Measurements from ENCODE around the gene PDCD1.

Gene PDCD1

DNA sequence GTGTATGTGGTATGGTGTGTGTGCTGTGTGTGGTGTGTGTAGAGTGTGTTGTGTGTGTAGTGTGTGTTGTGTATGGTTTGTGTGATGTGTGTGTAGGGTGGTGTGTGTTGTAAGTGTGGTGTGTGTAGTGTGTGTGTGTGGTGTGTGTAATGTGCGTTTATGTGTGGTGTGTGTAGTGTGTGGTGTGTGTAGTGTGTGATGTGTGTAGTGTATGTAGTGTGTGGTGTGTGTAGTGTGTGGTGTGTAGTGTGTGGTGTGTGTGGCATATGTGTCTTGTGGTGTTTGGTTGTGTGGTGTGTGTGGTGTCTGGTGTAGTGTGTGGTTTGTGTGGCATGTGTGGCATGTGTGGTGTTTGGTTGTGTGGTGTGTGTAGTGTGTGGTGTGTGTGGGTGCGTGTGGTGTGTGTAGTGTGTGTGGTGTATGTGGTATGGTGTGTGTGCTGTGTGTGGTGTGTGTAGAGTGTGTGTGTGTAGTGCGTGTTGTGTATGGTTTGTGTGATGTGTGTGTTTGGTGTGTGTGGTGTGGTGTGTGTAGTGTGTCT lies 6.8 kb upstream of the PDCD1 start:
- no peak for DNase-seq (ENCODE audit: low read depth)

DNA sequence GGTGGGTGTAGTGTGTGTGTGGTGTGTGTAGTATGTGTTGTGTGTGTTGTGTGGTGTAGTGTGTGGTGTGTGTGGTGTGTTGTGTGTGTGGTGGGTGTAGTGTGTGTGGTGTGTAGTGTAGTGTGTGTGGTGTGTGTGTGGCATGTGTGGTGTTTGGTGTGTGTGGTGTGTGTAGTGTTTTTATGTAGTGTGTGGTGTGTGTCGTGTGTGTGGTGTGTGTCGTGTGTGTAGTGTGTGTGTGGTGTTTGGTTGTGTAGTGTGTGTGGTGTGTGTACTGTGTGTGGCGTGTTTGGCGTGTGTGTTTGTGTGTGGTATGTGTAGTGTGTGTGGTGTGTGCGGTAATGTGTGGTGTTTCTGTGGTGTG lies 6.1 kb upstream of the PDCD1 start:
- DNase-seq (ENCODE audit: low read depth) = no peak

DNA sequence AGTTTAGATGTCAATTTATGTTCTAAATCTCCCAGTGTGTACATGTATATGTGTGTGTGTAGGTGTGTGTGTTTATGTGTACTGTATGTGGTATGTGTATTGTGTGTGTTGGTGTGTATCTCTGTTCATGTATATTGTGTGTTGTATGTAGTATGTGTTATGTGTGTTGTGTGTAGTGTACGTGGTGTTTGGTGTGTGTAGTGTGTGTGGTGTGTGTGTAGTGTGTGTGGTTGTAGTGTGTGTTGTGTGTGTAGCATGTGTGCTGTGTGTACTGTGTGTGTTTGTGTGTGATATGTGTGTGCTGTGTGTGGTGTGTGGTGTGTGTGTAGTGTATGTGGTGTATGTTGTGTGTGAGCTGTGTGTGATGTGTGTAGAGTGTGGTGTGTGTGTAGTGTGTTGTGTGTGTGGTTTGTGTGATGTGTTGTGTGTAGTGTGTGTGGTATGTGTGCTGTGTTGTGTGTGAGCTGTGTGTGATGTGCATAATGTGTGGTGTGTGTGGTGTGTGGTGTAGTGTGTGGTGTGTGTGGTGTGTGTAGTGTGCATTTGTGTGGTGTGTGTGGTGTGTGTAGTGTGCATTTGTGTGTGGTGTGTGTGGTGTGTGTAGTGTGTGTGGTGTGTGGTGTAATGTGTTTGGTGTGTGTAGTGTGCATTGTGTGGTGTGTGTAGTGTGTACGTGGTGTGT lies 5.6 kb upstream of the PDCD1 start:
- no peak for DNase-seq (ENCODE audit: low read depth)

DNA sequence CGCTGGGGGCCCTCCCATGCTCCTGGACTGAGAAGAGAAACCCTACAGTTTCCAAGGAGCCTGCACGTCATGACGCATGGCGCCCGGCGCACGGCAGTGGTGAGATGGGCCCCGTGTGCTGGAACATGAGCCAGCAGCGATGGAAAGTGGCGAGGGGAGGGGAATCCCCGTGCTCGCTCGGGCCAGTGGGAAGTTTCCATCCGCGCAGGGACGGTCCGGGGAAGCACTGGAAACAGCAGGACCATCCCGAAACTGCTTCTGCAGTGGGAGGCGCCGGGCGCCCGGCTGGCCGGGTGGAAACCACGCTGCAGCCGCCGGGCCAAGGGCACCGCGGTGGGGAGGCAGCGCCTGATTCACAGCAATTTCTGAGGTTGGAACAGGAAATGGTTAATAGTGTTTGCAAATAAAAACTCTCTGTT lies 4.9 kb upstream of the PDCD1 start:
- DNase-seq (ENCODE audit: low read depth) = peak; percentile 72

DNA sequence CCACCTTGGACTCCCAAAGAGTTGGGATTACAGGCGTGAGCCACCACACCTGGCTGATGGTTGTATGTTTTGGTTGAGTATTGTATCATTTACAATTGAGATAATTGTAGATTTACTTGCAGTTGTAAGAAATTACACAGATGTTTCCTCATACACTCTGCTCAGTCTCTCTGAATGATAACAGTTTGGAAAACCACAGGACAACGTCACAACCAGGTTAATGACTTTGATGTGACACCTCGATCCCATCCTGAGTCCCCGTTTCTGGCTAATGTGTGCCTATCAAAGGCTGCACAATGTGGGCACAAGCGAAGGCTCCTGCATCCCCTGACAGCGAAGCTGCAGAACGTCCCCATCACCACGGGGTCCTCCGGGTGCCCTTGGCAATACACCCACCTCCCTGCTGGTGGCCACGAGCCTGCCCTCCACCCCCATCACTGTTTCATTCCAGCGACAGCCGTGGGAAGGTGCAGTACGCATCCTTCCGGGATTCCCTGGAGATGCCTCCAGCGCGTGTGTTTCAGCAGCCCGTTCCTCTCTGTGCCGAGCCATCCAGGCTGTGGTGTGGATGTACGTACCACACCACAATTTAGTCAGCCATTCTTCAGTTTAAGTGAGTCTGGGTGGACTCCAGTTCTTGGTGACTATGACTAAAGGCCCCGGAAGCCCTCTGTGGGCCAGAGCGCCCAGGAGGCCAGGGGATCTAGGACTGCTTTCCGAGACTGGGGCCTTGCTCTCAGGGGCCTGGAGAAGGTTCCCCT lies 4.3 kb upstream of the PDCD1 start:
- no peak for DNase-seq (ENCODE audit: low read depth)

DNA sequence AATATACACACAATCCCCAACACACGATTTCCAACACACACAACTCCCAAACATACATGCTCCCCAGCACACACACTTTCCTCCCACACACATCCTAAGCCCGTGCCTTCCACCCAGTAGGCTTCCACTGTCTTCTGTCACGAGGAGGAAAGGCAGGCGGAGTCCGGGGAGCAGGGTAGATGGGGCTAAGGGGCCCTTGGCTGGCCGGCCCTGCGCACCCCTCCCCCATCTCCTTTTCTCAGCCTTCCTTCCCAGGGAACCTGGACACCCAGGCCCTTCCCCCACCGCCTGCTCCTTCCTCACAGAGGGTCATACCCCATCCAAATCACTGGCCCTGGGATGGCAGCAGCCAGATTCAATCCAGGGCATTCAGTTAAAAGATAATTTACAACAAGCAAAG lies 3.4 kb upstream of the PDCD1 start:
- DNase-seq (ENCODE audit: low read depth) = no peak

DNA sequence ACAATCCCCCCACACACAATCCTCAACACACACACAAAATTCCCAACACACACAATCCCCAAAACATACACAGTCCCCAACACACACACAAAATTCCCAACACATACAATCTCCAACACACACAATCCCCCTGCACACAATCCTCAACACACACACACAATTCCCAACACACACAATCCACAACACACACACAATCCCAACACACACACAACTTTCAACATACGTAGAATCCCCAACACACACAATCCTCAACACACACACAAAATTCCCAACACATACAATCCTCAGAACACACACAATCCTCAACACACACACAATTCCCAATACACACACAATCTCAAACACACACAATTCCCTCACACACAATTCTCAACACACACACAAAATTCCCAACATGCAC lies 2.6 kb upstream of the PDCD1 start:
- DNase-seq (ENCODE audit: low read depth) = no peak

DNA sequence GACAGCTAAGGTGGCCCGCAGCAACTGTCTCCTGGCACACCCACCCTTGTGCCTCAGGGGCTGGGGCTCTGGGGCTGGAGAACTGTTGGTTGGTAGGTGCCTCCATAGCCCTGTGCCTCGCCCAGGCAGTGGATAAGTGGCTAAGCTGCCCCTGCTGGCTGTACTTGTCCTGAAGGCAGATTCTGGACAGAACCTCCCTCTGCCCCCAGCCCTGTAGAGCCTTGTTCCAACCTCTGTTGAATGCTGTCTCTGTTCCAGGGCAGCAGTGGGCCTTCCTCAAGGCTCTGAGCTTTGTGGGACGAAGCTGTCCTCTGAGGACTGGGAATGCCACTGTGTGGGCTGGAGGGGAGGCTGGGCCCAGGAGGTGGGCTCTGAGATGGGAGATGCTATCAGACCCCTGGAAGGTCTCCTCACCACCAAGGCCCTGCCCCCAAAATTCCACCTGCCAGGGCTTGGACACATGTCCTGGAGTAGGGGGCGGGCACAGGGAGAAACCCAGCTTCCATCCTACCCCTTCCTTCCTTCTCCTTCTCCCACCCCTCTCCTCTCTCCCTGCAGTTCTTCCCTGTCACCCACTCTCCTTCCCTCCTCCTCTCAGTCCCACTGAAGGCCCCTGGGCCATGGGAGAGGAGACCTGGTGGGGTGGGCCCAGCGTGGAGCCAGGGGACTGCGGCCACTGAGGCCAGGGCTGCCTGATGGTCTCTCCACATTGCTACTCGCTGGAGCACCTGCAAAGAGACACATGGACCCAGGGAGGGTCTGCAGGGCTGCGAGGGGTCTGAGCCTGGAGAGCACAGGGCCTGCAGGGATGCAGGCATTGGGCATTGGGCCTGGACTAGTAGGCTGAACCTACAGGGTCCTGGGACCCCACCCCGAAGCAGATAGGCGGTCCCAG lies 1.7 kb upstream of the PDCD1 start:
- DNase-seq (ENCODE audit: low read depth) = peak; percentile 14

DNA sequence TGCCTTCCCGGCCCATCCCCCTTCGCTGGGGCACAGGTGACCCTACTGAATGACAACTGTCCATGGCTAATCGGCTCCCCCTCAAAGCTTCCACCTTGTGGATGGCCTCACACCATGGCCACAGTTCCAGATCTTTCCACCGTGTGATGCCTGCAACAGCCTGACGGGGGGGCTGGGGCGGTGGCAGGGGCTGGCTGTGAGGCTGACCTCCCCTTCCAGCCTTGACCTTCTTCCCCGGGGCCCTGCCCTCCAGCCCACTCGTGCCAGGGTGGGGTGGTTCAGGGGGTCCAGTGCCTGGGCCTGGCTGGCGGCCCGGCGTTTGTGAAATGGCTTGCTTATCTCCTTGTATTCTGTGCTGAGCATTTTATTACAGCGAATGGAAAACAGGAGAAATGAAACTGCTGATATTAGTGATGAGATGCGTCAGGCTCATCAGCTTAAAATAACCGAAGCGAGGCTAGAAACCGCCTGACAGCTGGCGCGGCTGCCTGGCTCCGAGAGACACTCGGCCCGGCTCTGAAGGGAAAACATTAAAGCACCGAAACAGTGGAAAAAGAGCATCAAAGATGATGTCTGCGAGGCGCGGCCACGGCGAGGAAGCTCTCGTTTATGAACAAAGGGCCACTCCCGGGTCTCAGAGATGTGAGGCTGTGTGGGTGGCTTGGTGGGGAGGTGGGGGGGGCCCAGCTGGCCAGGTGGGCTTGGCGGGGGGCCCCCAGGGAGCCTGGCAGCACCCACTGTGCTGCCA lies 916 bp upstream of the PDCD1 start:
- DNase-seq (ENCODE audit: low read depth) = peak; percentile 23

DNA sequence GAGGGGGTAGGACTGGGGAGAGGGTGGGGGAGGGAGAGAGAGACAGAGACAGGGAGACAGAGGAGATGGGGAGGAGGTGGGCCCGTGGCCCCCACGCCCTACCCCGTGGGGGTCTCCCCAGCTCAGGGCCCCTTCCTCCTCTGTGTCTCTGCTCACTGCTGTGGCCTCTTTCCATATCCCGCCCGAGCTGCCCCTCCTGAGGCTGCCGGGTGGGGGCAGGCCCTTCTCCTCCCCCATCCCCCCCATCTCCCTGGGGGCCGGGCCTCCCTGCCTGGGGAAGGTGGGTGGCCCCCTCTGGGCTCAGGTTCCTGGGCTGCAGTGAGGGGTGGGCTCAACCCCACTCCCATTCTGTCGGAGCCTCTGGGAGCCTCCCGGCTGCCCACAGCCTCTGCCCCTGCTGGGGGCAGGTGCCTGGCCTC lies 332 bp upstream of the PDCD1 start:
- no peak for DNase-seq (ENCODE audit: low read depth)

DNA sequence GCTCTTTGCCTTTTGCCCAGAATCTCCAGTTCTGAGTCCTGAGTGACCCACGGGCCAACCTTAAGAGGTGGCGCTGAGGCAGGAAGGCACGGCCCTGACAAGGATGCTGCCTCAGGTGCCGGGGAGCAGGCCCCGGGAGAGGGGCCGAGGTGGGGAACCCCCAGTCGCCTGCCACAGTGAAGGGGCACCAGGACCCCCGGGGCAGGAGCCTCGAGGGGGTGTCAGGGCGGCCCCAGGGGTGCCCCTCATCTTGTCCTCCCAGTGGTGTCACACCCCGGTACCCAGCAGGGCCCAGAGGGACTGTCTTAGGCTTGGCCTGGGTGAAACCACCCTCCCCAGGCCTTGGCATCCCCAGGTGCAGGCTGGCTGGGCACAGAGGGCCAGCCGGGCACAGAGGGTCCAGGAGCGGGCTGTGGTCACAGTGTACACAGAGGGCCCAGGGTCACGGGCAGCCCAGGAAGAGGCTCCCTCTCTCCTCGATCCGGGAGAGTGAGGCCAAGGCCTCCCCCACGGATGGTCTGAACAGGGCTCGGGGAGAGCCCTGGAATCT lies 1.0 kb downstream of the PDCD1 start:
- DNase-seq (ENCODE audit: low read depth) = no peak

DNA sequence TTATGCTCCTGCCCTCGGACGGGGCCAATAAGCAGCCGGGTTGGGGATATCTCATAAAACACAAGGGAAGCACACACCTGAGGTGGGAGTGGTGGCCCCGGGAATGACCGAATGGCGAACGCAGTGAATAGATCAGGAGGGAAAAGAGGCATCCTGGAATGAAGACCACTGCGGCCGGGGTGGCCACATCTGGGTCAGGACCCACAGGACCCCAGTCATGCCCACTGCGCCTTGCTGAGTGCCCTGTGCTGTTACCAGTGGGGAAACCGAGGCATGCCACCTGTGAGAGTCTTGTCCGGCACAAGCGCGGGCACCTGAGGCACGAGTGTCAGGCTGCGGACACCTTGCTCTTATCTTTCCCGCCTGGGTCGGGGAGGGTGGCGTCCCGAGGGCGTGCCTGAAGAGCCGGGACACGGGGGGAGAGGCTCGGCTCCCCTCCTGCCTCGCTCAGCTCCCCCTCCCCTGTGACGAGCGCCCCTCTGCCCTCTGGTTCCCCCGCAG lies 1.6 kb downstream of the PDCD1 start:
- no peak for DNase-seq (ENCODE audit: low read depth)

DNA sequence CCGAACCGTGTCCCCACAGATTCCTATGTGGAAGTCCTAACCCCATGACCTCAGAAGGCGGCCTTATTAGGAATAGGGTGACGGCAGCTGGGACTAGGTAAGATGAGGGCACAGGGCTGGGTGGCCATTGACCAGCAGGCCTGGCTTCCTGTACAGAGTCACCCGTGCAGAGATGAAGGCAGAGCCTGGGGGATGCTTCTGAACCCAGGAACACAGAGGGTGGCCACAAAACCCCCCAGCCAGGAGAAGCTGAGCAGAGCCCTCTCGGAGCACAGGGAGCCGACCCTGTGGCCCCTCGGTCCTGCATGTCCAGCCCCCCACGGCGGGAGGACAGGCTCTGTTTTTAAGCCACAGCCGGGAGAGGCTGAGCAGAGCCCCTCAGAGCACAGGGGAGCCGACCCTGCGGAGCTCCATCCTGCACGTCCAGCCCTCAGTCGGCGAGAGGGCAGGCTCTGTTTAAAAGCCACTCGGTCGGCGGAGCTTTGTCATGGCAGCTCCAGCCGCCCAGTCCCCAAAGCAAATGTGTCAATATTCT lies 2.7 kb downstream of the PDCD1 start:
- DNase-seq (ENCODE audit: low read depth) = no peak

DNA sequence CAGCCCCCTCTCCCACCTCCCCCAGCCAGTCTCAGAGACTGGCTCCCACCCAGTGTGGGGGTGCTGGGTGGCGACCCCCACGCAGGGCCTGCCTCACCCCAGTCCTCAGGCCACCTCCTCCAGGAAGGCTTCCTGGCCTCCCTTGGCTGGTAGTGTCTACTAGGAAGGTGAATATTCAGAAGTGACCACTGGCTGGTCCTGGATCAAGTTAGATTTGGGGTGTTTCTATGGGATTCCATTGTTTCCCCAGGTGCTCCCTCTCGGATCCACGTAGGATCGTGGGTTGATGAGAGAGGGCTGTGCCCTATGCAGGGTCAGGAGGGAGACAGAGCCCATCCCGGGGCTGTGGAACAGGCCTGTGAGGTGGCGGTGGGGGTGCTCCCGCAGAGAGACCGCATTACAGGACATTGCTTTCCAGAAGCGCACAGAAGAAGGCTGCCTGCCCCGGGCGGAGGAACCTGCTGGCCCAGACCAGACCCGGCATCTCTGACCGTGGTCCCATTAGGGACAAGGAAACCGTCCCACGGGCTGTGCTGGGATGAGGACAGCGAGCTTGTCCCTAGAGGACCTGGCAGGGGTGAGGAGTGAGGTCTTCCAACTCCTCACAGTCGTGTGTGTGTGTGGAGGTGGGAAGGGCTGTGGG lies 3.3 kb downstream of the PDCD1 start:
- no peak for DNase-seq (ENCODE audit: low read depth)

DNA sequence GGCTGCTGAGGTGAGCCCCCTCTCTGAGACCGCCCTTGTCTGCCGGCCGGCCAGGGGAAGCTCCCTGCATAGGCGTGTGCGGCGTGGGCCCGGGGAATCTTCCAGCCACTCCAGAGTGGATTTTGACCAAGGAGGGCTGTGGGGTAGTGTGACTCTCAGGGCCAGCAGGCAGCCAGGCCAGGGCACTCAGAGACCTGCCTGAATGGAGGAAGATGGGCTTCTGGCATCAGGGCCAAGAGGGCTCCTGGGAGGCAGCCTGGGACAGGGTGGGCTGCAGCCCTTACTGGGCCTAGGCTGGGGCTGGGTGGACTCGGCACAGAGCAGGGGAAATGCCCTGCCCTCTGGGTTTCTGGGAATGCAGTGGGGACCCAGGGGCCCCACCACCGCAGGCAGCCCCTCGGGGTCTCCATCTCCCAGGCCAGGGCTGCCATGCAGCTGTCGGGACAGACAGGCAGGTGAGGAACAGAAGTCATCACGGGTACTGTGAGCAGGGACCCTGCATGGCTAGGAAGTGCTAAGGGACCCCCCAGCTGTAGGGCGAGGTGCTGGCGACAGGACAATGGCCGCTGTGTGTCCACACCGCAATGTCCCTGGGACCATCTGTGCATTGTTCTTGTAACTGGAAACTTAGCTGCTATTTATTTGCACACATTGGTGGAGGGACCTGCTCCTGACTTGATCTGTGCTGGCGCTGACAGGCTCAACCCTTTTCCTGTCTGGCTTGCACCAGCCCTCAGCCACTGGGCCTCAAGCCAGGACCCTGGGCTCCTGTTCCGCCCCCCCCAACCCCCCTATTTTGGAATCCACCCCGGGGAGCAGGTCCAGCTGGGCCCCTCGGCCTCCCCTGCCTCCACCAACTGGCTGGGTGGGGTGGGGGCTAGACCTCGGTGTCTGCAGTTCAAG lies 4.1 kb downstream of the PDCD1 start:
- no peak for DNase-seq (ENCODE audit: low read depth)

DNA sequence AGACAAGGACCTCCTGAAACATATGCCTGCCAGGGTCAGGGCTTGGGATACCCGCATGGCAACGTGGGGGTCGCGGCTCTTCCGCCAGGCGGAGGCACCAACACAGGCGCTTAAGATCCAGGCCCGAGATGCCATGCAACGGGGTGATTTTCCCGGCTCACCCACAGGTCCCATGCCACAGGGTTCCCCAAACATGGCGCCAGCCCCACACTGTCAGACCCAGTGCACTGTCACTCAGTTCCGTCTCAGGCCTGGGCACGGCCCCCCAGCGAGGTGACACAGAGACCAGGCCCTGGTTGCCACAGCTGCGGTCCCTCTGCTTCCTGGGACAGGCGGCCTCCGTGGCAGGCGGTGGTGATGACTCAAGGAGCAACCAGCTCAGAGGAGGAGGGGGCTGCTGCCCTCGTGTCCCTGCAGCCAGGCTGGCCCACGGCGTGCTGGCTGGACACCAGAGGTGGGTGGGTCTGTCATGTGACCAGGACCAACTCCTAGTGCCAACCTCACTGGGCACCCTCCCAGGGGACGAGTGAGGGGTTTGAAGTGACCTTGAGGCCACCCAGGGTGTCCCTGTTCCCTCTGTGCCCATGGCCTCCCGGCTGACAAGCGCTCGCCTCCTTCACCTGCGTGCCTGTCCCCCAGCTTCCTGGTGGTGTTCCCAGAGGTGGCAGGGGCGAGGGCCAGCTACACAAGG lies 4.9 kb downstream of the PDCD1 start:
- peak; percentile 38 for DNase-seq (ENCODE audit: low read depth)

DNA sequence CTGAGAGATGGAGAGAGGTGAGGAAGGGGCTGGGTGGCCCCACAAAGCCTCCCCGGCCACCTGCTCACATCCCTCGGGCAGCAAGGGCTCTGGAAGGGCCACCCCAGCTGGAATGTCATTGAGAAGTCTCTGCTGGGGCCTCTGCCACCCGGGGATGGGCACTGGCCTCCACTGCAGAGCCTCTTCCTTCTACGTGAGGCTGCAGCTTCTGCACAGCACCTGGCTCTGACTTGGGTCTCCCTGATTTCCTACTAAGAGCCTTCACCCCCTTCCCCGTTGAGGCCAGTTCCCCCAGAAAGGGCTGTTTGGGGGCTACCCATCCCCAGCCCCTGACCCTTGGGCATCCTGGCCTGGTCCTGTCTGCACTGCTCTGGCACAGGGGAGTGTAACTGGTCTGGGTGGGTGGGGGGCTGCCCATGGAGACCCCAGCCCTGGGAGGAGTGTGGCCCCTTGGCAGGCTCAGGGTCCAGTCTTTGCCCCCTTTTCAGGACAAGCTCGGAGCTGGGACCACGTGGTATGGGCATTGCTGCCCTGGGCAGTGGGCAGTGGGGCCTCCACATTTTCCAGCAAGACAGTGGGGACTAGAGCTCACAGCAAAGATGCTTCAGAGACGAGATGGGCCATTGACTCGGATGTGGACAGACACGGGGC lies 5.6 kb downstream of the PDCD1 start:
- no peak for DNase-seq (ENCODE audit: low read depth)

Data from ELR (cell line).